Measurements from ENCODE around the gene UFSP1. TPM values are rescaled to one million over a fixed set of nuclear protein-coding genes. Genes with fewer than 3 reads are reported as not detected.
"Not testable (repeated sequence)": the region's sequence is repeated elsewhere in the genome, so short reads cannot be mapped to it uniquely, and the experiment has no call there.

UFSP1 gene
- total RNA-seq, 1 experiment from 2014 or later, result 3.3 TPM

- H3K4me3 ChIP-seq (ENCODE audit: low read length); H3K27me3 ChIP-seq (ENCODE audit: low read length); H3K9me3 ChIP-seq (ENCODE audit: low read length); H3K9me2 ChIP-seq (replicated peaks; ENCODE audit: insufficient read depth, low read length); H3K36me3 ChIP-seq (ENCODE audit: insufficient read depth, low read length); H3K9ac ChIP-seq (ENCODE audit: low read length); H4K20me1 ChIP-seq (ENCODE audit: insufficient read depth, low read depth, low read length); H3K79me2 ChIP-seq (ENCODE audit: low read length); H3K4me2 ChIP-seq (ENCODE audit: low read depth, low read length, poor library complexity, severe bottlenecking); H2AFZ ChIP-seq (ENCODE audit: low read length); H3K27ac ChIP-seq (ENCODE audit: low read length); DNase-seq; H3K4me1 ChIP-seq (ENCODE audit: low read length): not testable (repeated sequence)
Observed at GRCh38 chr7:100919335-100919734, 29.8 kb upstream of the UFSP1 start.

DNA sequence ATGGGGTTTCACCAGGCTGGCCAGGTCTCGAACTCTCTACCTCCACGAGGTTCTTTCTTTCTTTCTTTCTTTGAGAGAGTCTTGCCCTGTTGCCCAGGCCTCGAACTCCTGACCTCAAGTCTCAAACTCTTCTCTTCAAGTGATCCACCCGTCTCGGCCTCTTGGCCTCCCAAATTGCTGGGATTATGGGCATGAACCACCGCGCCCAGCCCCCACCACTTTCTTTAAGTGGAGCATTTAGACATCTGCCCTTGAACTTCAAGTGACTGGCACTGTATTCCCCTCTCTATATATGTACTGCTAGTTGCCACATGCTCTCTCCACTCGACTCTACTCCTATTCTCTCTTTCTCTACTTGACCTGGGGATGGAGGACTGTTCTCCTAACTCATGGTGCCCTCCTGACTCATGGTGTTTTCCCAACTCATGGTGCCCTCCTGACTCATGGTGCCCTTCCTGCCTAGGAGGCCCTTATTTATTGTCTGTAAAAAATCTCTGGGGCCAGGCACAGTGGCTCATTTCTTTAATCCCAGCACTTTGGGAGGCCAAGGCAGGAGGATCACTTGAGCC, 25.4 kb upstream of the UFSP1 start:
- Histone ChIP-seq H3K27ac (ENCODE audit: low read length) (no peak overlapping the region), H3K9me2 (replicated peaks; ENCODE audit: insufficient read depth, low read length) (no peaks in the 10 kb centered on the region), H3K9me3 (ENCODE audit: low read length) (no peaks in the 10 kb centered on the region), H2AFZ (ENCODE audit: low read length) (no peak overlapping the region), H3K36me3 (ENCODE audit: insufficient read depth, low read length) (no peaks in the 10 kb centered on the region), H3K27me3 (ENCODE audit: low read length) (no peaks in the 10 kb centered on the region), H4K20me1 (ENCODE audit: insufficient read depth, low read depth, low read length) (no peaks in the 10 kb centered on the region), H3K4me3 (ENCODE audit: low read length) (no peak overlapping the region), H3K4me1 (ENCODE audit: low read length) (no peaks in the 10 kb centered on the region), H3K9ac (ENCODE audit: low read length) (no peak overlapping the region), H3K79me2 (ENCODE audit: low read length) (no peaks in the 10 kb centered on the region), H3K4me2 (ENCODE audit: low read depth, low read length, poor library complexity, severe bottlenecking) (no peak overlapping the region)
- no peak for DNase-seq

GRCh38 chr7:100914208-100914878, 24.8 kb upstream of the UFSP1 start:
- Histone ChIP-seq H3K4me2 (ENCODE audit: low read depth, low read length, poor library complexity, severe bottlenecking) (no peak overlapping the region), H3K9ac (ENCODE audit: low read length) (no peak overlapping the region), H3K36me3 (ENCODE audit: insufficient read depth, low read length) (no peaks in the 10 kb centered on the region), H3K27ac (ENCODE audit: low read length) (no peak overlapping the region), H3K4me1 (ENCODE audit: low read length) (no peaks in the 10 kb centered on the region), H3K9me2 (replicated peaks; ENCODE audit: insufficient read depth, low read length) (no peaks in the 10 kb centered on the region), H4K20me1 (ENCODE audit: insufficient read depth, low read depth, low read length) (no peaks in the 10 kb centered on the region), H3K4me3 (ENCODE audit: low read length) (no peak overlapping the region), H3K79me2 (ENCODE audit: low read length) (no peaks in the 10 kb centered on the region), H3K27me3 (ENCODE audit: low read length) (no peaks in the 10 kb centered on the region), H2AFZ (ENCODE audit: low read length) (no peak overlapping the region), H3K9me3 (ENCODE audit: low read length) (no peaks in the 10 kb centered on the region)
- no peak for DNase-seq

DNA sequence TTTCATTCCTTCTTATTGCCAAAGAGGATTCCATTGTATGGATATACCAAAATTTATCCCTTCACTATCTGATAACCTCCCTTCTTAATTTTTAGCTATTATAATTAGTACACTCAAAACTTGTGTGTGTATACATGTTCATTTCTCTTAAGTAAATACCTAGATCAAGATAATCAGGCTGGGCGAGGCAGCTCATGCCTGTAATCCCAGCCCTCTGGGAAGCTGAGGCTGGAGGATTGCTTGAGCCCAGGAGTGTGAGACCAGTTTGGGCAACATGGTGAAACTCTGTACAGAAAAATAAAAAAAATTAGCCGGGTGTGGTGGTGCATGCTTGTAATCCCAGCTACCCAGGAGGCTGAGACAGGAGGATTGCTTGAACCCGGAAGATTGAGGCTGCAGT, 22.0 kb upstream of the UFSP1 start:
- no peaks in the 10 kb centered on the region for H3K4me1 ChIP-seq (ENCODE audit: low read length)
- H3K9me3 ChIP-seq (ENCODE audit: low read length), result no peaks in the 10 kb centered on the region
- H3K27ac ChIP-seq (ENCODE audit: low read length), result no peak overlapping the region
- no peaks in the 10 kb centered on the region for H4K20me1 ChIP-seq (ENCODE audit: insufficient read depth, low read depth, low read length)
- H3K9me2 ChIP-seq (replicated peaks; ENCODE audit: insufficient read depth, low read length), result no peaks in the 10 kb centered on the region
- no peaks in the 10 kb centered on the region for H3K36me3 ChIP-seq (ENCODE audit: insufficient read depth, low read length)
- H3K4me3 ChIP-seq (ENCODE audit: low read length), result no peak overlapping the region
- no peak overlapping the region for H2AFZ ChIP-seq (ENCODE audit: low read length)
- DNase-seq, result no peak
- H3K4me2 ChIP-seq (ENCODE audit: low read depth, low read length, poor library complexity, severe bottlenecking), result no peak overlapping the region
- H3K9ac ChIP-seq (ENCODE audit: low read length), result no peak overlapping the region
- no peaks in the 10 kb centered on the region; the same call in 1 of the 2 replicates for H3K27me3 ChIP-seq (ENCODE audit: low read length)
- H3K79me2 ChIP-seq (ENCODE audit: low read length), result no peaks in the 10 kb centered on the region

- H3K9me2 ChIP-seq (replicated peaks; ENCODE audit: insufficient read depth, low read length); H3K4me3 ChIP-seq (ENCODE audit: low read length); H2AFZ ChIP-seq (ENCODE audit: low read length); H3K9ac ChIP-seq (ENCODE audit: low read length); DNase-seq; H3K36me3 ChIP-seq (ENCODE audit: insufficient read depth, low read length); H3K27me3 ChIP-seq (ENCODE audit: low read length); H4K20me1 ChIP-seq (ENCODE audit: insufficient read depth, low read depth, low read length); H3K4me1 ChIP-seq (ENCODE audit: low read length); H3K27ac ChIP-seq (ENCODE audit: low read length); H3K79me2 ChIP-seq (ENCODE audit: low read length); H3K4me2 ChIP-seq (ENCODE audit: low read depth, low read length, poor library complexity, severe bottlenecking); H3K9me3 ChIP-seq (ENCODE audit: low read length): not testable (repeated sequence)
Observed at GRCh38 chr7:100910443-100910842, 20.9 kb upstream of the UFSP1 start.

DNA sequence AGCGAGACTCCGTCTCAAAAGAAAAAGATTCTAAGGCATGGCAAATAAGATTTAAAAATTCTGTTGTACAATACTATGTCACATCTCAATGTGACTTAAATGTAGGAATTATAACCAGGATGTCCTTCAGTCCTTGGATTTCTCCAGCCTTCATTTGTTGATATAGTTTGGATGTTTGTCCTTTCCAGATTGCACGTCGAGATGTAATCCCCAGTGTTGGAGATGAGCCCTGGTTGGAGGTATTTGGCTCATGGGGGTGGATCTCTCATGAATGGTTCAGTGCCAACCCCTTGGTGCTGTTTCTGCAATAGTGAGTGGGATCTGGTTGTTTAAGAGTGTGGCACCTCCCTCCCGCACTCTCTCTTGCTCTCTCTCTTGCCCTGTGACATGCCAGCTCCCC, 19.0 kb upstream of the UFSP1 start:
- Histone ChIP-seq H4K20me1 (ENCODE audit: insufficient read depth, low read depth, low read length) (no peaks in the 10 kb centered on the region), H3K9me3 (ENCODE audit: low read length) (no peaks in the 10 kb centered on the region), H3K27ac (ENCODE audit: low read length) (no peak overlapping the region), H3K4me3 (ENCODE audit: low read length) (no peak overlapping the region), H3K9ac (ENCODE audit: low read length) (no peak overlapping the region), H3K4me1 (ENCODE audit: low read length) (no peaks in the 10 kb centered on the region), H3K9me2 (replicated peaks; ENCODE audit: insufficient read depth, low read length) (no peaks in the 10 kb centered on the region), H3K27me3 (ENCODE audit: low read length) (no peaks in the 10 kb centered on the region; the same call in 1 of the 2 replicates), H2AFZ (ENCODE audit: low read length) (no peak overlapping the region), H3K79me2 (ENCODE audit: low read length) (no peaks in the 10 kb centered on the region), H3K36me3 (ENCODE audit: insufficient read depth, low read length) (no peaks in the 10 kb centered on the region), H3K4me2 (ENCODE audit: low read depth, low read length, poor library complexity, severe bottlenecking) (no peak overlapping the region)
- DNase-seq, result no peak

- no peak overlapping the region for H3K27ac ChIP-seq (ENCODE audit: low read length)
- no peak for DNase-seq
- no peaks in the 10 kb centered on the region for H3K27me3 ChIP-seq (ENCODE audit: low read length)
- no peak overlapping the region for H2AFZ ChIP-seq (ENCODE audit: low read length)
- H3K4me1 ChIP-seq (ENCODE audit: low read length), result no peaks in the 10 kb centered on the region
- H3K9ac ChIP-seq (ENCODE audit: low read length), result no peak overlapping the region
- no peaks in the 10 kb centered on the region for H3K79me2 ChIP-seq (ENCODE audit: low read length)
- no peaks in the 10 kb centered on the region for H3K36me3 ChIP-seq (ENCODE audit: insufficient read depth, low read length)
- H3K4me2 ChIP-seq (ENCODE audit: low read depth, low read length, poor library complexity, severe bottlenecking), result no peak overlapping the region
- no peaks in the 10 kb centered on the region for H3K9me2 ChIP-seq (replicated peaks; ENCODE audit: insufficient read depth, low read length)
- no peak overlapping the region for H3K4me3 ChIP-seq (ENCODE audit: low read length)
- H4K20me1 ChIP-seq (ENCODE audit: insufficient read depth, low read depth, low read length), result no peaks in the 10 kb centered on the region
- H3K9me3 ChIP-seq (ENCODE audit: low read length), result no peaks in the 10 kb centered on the region
Observed at GRCh38 chr7:100902638-100903037, 13.1 kb upstream of the UFSP1 start.

DNA sequence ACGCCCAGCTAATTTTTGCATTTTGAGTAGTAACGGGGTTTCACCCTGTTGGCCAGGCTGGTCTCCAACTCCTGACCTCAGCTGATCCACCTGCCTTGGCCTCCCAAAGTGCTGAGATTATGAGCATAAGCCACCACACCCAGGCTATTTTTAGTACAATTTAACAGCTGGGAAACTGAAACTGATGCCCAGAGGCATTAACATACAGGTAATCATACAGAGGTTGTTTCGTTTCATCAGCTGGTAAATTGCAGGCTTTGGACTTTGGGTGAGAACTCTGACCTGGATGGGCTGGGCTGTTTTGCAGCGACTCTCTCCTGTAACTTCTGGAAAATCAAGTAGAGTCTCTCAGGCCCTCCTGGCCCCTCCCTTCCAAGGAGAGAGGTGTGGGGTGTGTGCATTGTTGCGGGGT, 12.4 kb upstream of the UFSP1 start:
- Histone ChIP-seq H3K27ac (ENCODE audit: low read length) (no peak overlapping the region), H3K79me2 (ENCODE audit: low read length) (no peaks in the 10 kb centered on the region), H3K4me1 (ENCODE audit: low read length) (no peaks in the 10 kb centered on the region), H3K9me2 (replicated peaks; ENCODE audit: insufficient read depth, low read length) (no peaks in the 10 kb centered on the region), H3K9ac (ENCODE audit: low read length) (no peak overlapping the region), H3K27me3 (ENCODE audit: low read length) (no peaks in the 10 kb centered on the region), H4K20me1 (ENCODE audit: insufficient read depth, low read depth, low read length) (no peaks in the 10 kb centered on the region), H2AFZ (ENCODE audit: low read length) (no peak overlapping the region), H3K4me2 (ENCODE audit: low read depth, low read length, poor library complexity, severe bottlenecking) (no peak overlapping the region), H3K9me3 (ENCODE audit: low read length) (no peaks in the 10 kb centered on the region), H3K4me3 (ENCODE audit: low read length) (no peak overlapping the region), H3K36me3 (ENCODE audit: insufficient read depth, low read length) (no peaks in the 10 kb centered on the region)
- no peak for DNase-seq

All from Karpas-422 (cell line).